ENCODE results near the gene ZNF2. TPM values are rescaled to one million over a fixed set of nuclear protein-coding genes. Genes with fewer than 3 reads are reported as not detected.

The ZNF2 gene
- total and polyA plus RNA-seq, 12 donors = 1.4 to 4.8 (median 3.5) TPM

DNA sequence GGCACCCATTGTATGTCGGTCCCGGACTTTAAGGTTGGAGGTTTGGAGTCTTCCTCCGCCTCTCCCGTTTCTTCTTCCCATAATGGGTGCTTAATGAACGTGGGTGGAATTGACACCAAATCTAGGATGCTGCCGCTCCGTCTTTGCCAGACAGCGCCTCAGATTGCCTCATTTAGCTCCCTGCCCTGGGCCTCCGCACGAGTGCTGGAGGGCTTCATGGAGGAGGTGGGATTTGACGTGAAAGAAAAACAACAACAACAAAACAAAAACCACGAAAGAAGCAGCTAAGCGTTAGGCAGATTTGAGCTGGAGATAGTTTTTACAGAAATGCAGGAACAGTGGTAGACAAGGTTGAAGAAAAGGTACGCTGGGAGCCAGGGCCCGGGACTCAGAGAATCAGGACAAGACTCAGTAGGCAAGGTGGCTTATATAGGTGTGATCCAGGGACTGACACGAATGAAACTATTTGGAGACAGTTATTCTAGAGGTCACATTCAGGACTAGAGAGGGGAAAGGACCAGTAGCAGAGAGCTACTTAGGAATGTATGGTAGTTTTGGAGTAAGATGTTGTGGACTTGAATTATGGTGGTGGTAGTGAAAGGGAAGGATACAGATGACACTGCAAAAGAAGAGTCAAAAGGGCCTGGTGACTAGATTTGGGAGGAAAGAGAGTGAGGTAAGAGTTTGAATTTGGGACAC lies 605 bp downstream of the ZNF2 start:
- Histone ChIP-seq H3K27ac (peak overlapping the region in 9 of 10 donors; percentile 91 to 97 (median 94)), H3K9me3 (no peaks in the 10 kb centered on the region), H3K4me3 (peak overlapping the region; percentile 59 to 93 (median 76)), H3K36me3 (no peaks in the 10 kb centered on the region), H3K27me3 (no peaks in the 10 kb centered on the region), H3K4me1 (peaks cover 4 to 27% (median 22%) of the 10 kb centered on the region in 9 donors)
- intact Hi-C loops (cut with DNase I) = loop anchor here in 1 of 10 donors (5.0 kb wide), 1 partner anchor 41 kb away; the partner anchor contains the start of gene ZNF892
- 7 to 9% methylated on average over 16 of the region's 16 CpGs for WGBS, 2 donors
- DNase-seq (peak in 1 of 2 donors; percentile 17), ATAC-seq (peak in 2 of 8 donors; percentile 3 to 11)
- TF ChIP-seq, protein P1, sequence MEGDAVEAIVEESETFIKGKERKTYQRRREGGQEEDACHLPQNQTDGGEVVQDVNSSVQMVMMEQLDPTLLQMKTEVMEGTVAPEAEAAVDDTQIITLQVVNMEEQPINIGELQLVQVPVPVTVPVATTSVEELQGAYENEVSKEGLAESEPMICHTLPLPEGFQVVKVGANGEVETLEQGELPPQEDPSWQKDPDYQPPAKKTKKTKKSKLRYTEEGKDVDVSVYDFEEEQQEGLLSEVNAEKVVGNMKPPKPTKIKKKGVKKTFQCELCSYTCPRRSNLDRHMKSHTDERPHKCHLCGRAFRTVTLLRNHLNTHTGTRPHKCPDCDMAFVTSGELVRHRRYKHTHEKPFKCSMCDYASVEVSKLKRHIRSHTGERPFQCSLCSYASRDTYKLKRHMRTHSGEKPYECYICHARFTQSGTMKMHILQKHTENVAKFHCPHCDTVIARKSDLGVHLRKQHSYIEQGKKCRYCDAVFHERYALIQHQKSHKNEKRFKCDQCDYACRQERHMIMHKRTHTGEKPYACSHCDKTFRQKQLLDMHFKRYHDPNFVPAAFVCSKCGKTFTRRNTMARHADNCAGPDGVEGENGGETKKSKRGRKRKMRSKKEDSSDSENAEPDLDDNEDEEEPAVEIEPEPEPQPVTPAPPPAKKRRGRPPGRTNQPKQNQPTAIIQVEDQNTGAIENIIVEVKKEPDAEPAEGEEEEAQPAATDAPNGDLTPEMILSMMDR (IDR thresholded peaks at IDR 0.05) = no peak

DNA sequence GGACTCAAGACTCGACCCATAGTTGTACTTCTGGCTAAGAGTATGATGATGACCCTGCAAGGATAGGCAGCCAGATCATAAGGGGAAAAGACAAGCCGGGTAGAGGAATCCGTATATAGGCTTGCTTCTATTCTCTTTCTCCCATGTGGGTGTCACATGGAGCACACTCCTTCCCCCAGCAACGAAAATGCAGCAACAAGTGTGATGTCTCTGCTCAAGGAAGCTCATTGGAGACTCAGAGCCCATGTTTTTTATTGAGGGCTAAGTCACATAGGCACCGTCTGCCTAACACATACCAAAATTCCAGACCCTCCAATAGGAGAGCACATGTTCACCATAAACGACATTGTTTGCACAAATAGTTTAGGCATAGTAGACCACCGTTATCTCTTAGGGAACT lies 6.3 kb downstream of the ZNF2 start:
- no peak overlapping the region for H3K27ac ChIP-seq
- 81 to 84% methylated on average over 7 of the region's 7 CpGs for WGBS, 2 donors
- H3K27me3 ChIP-seq = no peaks in the 10 kb centered on the region
- H3K36me3 ChIP-seq = peaks cover 0 to 12% (median 5%) of the 10 kb centered on the region in 9 donors
- no peak for ATAC-seq
- TF ChIP-seq, protein P1 (IDR thresholded peaks at IDR 0.05) = no peak
- DNase-seq = no peak
- peaks cover 0 to 2% (median under 1%) of the 10 kb centered on the region in 9 donors for H3K4me1 ChIP-seq
- intact Hi-C loops (cut with DNase I) = no loop called here
- H3K9me3 ChIP-seq = no peaks in the 10 kb centered on the region
- no peak overlapping the region for H3K4me3 ChIP-seq

DNA sequence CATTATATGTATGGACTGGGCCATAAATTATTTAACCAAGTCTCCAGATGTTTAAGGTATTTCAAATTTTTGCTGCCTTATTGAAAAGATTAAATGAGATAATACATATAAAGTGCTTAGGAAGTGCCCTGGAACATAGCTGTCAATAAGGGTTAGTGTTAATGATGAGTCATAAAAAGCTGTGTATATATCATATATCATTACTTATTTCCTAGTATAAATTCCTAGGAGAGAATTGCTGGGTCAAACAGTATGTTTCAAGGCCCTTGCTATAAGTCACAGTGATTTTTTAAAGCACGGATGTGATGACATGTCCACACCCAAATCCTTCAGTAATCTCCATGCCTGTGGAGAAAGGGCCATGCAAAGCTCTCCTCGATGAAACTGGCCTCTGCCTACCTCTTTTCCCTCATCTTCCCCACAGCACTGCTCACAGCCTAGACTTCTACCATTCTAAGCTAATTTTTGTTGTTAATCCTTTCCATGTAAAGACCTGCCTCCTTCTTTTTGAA lies 8.5 kb downstream of the ZNF2 start:
- WGBS, 2 donors = 74 to 83% methylated on average over 2 of the region's 2 CpGs
- intact Hi-C loops (cut with DNase I) = no loop called here
- TF ChIP-seq, protein P1 (IDR thresholded peaks at IDR 0.05) = no peak

DNA sequence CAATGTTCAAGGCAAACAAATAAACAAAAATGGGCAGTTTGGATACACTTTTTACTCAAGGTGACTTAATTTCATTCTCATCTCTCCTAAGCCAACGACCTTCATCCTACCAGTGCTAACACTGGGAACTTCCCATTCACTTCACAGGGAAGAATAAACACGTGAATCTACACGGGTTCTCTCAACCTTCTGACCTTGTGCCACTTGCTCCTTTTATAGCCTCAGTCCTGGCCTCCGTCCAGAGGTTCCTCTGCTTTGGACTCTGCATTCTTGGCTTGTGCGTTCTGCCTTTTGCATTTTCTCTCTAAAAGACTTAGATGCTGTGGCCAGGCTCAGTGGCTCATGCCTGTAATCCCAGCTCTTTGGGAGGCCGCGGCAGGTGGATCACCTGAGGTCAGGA lies 13.8 kb downstream of the ZNF2 start:
- Histone ChIP-seq H3K4me1 (peaks cover 0 to 13% (median 4%) of the 10 kb centered on the region in 9 donors), H3K36me3 (peaks cover 0 to 76% (median 47%) of the 10 kb centered on the region in 9 donors), H3K4me3 (no peak overlapping the region), H3K9me3 (peaks cover 0 to 44% (median 5%) of the 10 kb centered on the region in 11 donors), H3K27ac (peak overlapping the region in 7 of 10 donors; percentile 1 to 82 (median 69)), H3K27me3 (no peaks in the 10 kb centered on the region)
- ATAC-seq (peak; percentile 55 to 91 (median 80)), DNase-seq (peak; percentile 33 to 55)
- TF ChIP-seq, protein P1 (IDR thresholded peaks at IDR 0.05) = no peak
- intact Hi-C loops (cut with DNase I) = no loop called here
- 56 to 62% methylated on average over 7 of the region's 7 CpGs for WGBS, 2 donors

More for the DNA sequence above, 8.5 kb downstream of the ZNF2 start:
- no peak overlapping the region for H3K27ac ChIP-seq
- H3K9me3 ChIP-seq = no peaks in the 10 kb centered on the region
- no peaks in the 10 kb centered on the region for H3K27me3 ChIP-seq
- no peak for ATAC-seq
- peaks cover 0 to 32% (median 8%) of the 10 kb centered on the region in 9 donors for H3K36me3 ChIP-seq
- no peak overlapping the region for H3K4me3 ChIP-seq
- H3K4me1 ChIP-seq = peaks cover 0 to 3% (median 0%) of the 10 kb centered on the region in 9 donors
- no peak for DNase-seq
